Hypothalamus (tissue), 51 donors: ENCODE data around the gene CHKB.
"Not testable (repeated sequence)": the region's sequence is repeated elsewhere in the genome, so short reads cannot be mapped to it uniquely, and the experiment has no call there.

ENCODE experiments used
- DNase-seq, 51 donors: peaks; one replicate each; lab custom pipeline; 2025; lab: John Stamatoyannopoulos, UW

The CHKB gene

DNA sequence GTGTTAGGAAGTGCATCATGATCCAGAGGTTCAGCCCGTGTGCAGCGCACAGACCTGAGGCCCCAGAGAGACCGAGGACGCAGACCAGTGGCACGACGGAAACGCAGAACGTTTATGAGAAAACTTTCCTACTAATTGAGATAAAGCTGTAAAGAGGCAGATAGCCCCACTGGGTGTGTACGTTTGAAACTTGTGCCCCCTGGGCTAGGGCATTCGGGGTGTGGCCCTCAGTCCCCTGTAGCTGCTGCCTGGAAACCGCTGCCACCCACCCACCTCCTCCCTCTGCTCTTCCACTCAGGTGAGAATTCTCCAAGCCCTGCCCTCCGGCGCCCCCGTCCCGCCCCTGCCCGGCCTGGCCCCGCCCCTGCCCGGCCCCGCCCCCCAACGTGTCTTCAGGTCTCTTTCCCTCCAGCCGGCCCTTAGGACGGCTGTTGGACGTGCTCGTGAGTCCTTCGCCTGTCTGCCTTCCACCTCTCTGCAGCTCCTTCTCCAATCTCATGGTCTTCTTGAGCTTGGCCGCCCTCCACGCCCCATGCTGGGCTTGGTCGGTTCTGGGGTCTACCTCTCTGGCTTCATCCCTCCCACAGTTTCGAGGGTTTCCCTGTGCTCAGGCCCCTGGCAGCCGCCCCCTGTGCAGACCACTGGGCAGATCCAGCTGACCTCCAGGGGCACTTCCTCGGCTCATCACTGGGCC, 30.0 kb upstream of the CHKB start:
- DNase-seq = no peak

DNA sequence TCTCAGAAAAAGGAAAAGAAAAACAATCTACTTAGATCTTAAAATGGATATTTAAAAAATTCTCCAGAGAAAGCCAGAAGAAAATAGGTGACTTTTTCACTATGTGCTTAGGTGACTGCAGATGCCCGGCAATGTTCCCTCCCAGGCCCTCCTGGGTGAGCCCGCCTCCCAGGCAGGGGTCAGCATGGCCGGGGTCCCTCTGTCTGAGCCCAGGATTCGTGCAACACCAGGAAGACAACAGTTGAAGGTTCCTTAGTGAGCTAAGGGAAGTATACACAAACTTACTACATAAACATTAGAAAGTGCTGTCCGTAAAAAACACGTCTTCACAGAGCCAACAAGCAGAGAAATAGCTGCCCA, 29.5 kb upstream of the CHKB start:
- no peak for DNase-seq

DNA sequence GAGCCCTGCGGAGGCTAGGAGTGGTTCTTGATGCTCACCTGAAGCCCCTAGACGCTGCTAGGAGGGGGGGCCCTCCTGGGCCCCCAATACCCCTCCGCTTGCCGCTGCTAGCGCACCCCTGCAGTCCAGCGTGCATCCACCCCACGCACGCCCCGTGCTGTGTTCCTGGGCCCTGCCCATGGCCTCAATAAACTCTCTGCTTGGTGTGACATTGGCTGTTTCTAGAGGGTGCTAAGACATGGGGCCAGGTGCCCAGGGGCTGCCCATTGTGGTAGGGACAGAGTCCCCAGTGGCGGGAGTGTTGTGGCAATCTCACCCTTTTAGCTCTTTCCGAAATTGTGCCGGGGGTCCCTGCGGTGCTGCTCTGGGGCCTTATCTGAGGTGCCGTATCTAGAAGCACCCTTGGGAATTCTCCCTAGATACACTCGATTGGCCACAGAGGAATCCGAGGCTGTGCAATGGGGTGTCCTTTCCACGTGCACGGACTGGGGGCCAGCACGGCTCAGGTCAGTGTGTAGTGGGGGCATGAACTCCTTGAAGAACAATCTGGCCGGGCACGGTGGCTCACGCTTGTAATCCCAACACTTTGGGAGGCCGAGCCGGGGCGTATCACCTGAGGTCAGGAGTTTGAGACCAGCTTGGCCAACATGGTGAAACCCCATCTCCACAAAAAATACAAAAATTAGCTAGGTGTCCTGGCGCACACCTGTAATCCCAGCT, 28.9 kb upstream of the CHKB start:
- DNase-seq = no peak

DNA sequence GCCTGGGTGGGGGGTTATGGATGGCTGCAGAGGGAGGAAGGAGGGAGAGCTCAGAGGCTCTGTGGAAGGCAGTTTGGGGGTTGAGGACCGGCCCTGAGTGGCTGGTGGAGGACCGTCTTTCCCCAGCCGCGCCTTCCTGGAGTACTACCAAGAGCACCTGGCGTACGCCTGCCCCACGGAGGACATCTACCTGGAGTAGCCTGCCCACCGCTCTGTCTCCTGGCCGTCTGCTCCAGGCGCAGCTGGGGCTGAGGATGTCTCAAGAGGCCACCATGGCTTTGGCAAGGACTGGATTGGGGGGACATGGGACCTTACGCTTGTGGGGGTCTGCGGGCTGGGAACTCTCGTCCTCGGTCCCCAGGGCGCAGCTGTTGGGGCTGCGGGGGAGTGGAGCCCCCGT, 27.9 kb upstream of the CHKB start:
- DNase-seq = no peak

DNA sequence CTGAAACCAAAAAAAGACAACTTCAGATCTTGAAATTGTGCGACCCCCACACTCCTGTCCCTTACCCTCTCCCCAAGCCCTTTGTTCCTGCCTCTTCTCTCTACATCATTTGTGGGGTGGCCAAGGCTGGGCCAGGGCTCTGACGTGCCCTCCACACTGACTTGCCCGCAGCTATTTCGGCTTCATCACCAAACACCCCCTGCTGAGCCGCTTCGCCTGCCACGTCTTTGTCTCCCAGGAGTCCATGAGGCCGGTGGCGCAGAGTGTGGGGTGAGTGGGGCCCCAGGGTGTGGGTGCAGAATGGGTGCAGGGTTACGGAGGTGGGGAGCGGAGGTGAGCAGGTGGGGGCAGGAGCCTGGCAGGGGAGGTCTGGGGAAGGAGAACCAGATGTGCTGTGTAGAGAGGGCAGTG, 27.4 kb upstream of the CHKB start:
- DNase-seq = no peak

DNA sequence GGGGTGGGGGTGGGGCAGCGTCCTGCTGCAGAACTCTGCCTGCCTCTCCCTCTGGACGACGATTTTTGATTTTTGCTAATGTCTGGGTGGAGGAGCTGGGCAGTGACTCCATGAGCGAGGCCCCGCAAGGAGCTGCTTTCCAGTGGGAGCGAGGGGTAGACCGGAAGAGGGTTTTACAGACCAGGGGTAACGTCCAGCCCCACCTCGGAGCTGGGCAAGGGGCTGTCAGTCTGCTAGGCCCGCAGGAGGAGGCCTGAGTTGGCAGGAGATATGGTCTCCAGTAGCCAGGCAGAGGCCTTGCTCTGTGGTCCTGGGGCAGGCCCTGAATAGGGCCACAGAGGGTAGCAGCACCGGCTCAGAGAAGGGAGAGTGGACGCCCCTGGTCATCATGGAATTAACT, 26.9 kb upstream of the CHKB start:
- no peak for DNase-seq

DNA sequence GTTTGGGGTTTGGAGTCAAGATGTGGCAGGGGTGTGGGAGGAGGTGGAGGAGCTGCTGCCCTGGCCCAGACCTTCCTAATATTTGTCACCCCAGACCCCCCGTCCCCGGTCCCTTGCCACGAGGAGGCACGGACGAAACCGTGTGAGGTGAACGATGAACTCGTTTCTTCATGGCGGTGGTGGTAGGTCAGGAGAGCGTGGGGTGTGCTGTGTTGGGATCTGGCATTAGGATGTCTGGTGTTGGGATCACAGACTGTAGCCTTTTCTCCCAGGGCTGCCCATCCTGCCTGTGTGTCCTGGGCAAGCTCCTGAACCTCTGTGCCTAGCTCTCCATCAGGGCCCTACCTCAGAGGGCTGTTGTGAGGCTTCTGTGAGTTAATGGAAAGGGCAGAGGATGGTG, 26.3 kb upstream of the CHKB start:
- DNase-seq = no peak

DNA sequence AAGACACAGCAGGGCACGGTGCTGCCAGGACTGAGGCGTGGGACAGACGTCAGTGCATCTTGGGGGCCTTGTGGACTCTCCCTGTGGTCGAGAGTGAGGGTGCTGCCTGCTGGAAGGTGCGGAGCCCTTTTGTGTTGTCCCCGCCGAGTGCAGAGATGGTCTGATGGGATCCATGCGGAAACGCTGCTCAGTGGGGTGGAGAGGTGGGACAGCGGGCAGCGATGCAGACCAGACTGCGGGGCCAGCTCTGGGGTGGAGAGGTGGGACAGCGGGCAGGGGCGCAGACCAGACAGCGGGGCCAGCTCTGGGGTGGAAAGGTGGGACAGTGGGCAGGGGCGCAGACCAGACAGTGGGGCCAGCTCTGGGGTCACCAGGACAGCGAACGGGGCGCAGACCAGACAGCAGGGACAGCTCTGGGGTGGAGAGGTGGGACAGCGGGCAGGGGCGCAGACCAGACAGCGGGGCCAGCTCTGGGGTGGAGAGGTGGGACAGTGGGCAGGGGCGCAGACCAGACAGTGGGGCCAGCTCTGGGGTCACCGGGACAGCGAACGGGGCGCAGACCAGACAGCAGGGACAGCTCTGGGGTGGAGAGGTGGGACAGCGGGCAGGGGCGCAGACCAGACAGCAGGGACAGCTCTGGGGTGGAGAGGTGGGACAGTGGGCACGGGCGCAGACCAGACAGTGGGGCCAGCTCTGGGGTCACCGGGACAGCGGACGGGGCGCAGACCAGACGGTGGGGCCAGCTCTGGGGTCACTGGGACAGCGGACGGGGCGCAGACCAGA, 25.6 kb upstream of the CHKB start:
- DNase-seq = not testable (repeated sequence)

DNA sequence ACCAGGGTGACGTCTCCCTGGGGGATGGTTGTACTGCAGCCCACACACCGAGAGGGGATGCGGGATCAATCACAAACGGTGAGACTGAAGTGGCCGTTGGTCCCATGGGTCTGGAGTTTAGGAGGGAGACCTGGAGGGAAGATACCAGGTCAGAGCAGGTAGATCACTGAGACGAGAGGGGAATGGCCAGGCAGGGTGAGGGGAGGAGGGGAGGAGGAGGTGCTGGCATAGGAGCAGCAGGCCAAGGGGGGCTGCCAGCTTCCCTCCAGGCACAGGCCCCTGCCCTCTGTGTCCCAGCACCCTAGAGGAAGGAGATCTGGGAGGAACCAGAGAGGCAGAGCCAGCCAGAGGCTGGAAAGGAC, 25.0 kb upstream of the CHKB start:
- DNase-seq = no peak

DNA sequence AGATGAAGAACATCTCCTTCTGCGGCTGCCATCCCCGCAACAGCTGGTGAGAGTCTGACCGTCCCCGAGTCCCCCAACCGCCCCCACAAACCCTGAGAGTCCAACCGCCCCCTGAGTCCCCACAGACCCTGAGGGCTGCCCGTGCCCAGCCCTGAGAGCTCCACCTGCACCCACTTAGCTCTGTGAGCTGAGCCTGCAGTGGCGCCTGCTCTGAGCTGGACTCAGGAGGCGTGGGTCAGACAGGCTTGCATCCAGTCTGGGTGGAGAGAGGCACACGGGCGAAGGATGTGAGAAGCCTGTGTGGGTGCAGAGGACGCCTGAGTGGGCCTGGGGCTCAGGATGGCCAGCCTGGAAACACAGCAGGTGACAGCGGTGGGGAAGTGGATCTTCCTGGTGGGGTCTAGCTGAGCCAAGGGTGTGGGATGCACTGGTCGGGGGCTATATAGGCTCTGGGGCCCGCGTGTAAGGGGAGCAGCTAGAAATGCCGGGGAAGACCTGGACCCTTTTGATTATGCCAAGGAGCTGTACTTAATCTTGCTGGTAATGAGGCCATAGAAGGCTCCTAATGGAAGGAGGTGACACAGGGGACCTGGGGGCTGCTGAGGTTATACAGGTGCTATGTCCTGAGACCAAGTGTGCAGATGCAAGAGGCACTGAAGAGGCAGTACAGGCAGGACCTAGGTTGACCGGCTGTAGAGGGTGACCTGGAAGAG, 24.5 kb upstream of the CHKB start:
- DNase-seq = no peak

DNA sequence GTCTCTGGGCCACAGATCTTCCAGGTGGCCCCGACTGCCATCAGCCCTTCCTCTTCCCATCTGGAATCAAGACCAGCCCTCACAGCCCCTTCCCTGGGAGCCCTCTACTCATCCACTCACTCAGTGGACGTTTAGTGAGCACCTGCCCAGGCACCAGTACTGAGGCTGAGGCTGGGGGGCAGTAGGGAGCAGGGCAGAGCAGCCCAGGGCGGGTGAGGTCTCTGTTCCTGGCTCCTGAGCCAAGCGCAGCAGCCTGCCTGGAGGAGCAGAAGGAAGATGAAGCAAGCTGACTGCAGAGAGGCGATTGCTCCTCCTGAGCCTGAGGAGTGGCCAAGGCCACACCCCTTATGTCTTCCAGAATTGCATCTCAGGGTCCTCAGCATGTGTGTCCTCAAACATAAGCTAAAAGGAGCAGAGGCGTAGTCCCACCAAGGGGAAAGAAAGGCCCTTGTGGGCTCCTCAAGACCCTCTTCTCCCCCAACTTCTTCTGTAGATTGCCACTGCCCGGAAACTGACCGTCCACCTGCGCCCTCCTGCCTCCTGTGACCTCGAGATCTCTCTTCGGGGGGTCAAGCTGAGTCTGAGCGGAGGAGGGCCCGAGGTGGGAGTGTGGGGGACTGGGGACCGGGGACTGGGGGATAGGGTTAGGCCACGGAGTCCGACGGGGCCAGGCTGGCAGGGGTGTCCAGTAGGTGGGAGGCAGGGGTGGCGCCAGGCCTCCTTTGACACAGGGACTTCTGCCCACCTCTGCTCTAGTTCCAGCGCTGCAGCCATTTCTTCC, 23.7 kb upstream of the CHKB start:
- DNase-seq = no peak

DNA sequence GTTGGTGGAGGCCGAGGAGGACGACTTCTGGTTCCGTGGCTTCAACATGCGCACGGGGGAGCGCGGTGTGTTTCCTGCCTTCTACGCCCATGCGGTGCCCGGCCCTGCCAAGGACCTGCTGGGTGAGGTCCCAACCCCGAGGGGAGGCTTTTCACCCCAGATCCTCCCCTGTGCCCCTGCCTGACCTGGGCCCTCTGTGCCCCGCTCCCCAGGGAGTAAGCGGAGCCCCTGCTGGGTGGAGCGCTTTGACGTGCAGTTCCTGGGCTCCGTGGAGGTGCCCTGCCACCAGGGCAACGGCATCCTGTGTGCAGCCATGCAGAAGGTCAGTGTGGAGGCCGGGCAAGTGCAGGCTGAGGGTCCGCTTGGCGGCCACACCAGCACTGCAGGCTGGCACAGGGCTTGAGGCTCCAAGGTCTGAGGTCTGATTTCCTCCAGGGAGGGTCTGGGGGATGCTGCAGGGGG, 23.0 kb upstream of the CHKB start:
- DNase-seq = no peak

DNA sequence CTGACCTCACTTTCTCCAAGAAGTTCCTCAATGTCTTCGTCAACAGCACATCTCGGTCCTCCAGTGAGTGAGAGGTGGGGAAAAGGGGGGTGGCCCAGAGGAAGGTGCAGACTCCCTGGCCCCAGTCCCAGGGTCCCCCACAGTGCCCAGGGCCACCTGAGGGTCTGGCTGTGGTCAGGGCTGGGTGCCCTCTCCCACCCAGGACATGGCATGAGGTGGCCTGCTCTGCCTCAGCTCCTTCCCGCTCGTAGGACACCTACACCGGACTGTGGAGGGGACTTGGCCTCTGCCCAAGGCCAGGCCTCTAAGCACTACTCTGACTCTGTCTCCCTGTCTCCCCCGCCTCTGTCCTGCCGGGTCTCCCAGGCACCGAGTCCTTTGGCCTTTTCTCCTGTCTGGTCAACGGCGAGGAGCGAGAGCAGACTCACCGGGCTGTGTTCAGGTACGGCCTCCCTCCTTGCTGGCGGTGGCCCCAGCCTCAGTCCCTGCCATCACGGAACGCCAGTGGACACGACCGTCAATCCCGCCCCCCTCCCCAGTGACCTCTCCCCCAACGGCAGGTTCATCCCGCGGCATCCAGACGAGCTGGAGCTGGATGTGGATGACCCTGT, 22.5 kb upstream of the CHKB start:
- no peak for DNase-seq

DNA sequence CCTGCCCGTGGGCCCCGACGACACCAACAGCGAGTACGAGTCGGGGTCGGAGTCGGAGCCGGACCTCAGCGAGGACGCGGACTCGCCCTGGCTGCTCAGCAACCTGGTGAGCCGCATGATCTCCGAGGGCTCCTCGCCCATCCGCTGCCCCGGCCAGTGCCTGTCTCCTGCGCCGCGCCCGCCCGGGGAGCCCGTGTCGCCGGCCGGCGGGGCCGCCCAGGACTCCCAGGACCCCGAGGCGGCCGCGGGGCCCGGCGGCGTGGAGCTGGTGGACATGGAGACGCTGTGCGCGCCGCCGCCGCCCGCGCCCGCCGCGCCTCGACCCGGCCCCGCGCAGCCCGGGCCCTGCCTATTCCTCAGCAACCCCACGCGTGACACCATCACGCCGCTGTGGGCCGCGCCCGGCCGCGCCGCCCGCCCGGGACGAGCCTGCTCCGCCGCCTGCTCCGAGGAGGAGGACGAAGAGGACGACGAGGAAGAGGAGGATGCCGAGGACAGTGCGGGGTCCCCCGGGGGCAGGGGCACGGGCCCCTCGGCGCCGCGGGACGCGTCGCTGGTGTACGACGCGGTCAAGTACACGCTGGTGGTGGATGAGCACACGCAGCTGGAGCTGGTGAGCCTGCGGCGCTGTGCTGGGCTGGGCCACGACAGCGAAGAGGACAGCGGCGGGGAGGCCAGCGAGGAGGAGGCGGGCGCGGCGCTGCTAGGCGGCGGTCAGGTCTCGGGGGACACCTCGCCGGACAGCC, 21.8 kb upstream of the CHKB start:
- DNase-seq = no peak

DNA sequence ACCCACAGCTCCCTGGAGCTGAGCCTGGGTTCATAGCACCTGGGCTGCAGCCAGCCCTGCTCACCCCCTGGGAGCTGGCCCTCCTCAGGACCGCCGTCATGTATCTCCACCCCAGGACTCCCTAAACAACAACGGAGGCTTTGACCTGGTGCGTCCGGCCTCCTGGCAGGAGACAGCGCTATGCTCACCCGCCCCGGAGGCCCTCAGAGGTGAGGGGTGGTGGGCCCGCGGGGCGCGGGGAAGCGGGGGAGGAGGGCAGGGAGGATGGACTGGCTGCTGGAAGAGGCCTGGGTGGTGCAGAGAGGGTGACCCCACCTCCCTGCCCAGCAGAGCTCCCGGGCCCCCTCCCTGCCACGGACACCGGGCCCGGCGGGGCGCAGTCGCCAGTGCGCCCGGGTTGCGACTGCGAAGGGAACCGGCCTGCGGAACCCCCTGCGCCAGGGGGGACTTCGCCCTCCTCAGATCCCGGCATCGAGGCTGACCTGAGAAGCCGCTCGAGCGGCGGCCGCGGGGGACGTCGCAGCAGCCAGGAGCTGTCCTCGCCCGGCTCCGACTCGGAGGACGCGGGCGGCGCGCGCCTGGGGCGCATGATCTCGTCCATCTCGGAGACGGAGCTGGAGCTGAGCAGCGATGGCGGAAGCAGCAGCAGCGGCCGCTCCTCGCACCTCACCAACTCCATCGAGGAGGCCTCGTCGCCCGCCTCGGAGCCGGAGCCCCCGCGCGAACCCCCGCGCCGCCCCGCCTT, 21.0 kb upstream of the CHKB start:
- no peak for DNase-seq

DNA sequence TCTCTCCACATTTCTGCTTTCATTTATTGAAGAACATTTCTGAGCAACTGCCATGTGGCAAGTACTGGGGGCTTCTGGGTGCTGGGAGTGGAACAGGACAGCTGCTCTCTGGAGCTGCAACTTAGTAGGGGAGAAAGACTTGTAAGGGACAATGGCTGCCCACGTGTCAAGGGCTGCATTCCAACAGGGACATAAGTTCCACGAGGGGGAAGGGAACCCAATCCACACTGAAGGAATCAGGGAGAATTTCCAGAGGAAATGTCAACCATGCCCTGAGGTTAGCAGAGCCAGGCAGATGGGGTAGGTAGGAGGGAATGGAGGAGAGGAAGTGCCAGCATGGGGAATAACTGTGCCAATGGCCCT, 19.7 kb upstream of the CHKB start:
- DNase-seq = no peak

DNA sequence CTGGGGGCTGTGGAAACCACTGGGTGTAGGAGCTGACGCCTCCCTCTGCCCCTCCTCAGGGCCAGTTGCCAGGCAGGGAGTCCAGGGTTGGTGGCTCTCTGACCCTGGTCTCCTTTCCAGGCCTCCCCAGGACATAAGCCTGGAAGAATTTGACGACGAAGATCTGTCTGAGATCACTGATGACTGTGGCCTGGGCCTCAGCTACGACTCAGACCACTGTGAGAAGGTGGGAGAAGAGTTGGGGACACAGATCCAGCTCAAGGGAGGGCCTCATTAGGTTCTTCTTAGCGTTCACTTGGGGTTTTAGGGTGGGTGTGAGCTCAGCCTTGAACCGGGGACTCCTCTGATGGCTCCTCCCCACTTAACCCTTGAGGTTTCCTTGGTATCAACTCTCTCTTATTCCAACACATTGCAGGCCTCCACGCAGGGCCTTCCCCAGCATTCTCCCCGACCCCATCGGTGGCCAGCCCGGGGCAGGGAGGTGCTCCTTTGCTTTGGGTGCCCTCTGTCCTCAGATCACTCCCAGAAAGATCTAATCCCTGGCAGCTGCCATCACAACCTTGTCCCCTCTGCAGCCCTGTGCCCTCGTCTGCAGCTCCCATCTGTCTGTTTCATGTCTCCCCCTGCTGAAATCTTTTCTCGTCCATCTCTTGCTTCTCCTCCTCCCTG, 19.2 kb upstream of the CHKB start:
- no peak for DNase-seq
